Lower lobe of right lung (tissue), 2 donors: Measurements from ENCODE around the gene DBP. TPM values are rescaled to one million over a fixed set of nuclear protein-coding genes. Genes with fewer than 3 reads are reported as not detected.

Experiments used
- ATAC-seq, 2 donors: fragments of 200-7000 bp; cut with Tn5 transposase; one replicate each; pipeline ENCODE4 v1.9.1; 2020 to 2022; ENCODE audit warnings: mild to moderate bottlenecking in 2 of 2, moderate library complexity in 2 of 2
- DNase-seq: peaks from one replicate; pipeline ENCODE4 v3.0.0-alpha.2; 2020
- H3K27ac ChIP-seq: fragments of 200-600 bp; one replicate; pipeline ENCODE4 v1.8.0; 2022
- H3K27me3 ChIP-seq: fragments of 200-600 bp; one replicate; pipeline ENCODE4 v1.8.0; 2022; ENCODE audit warnings: low read depth
- H3K36me3 ChIP-seq: fragments of 200-600 bp; one replicate; pipeline ENCODE4 v1.8.0; 2022; ENCODE audit warnings: mild to moderate bottlenecking
- H3K4me1 ChIP-seq: fragments of 200-600 bp; one replicate; pipeline ENCODE4 v1.8.0; 2022
- H3K4me3 ChIP-seq: fragments of 200-600 bp; one replicate; pipeline ENCODE4 v1.8.0; 2022; ENCODE audit warnings: mild to moderate bottlenecking
- H3K9me3 ChIP-seq: fragments of 200-600 bp; one replicate; pipeline ENCODE4 v1.8.0; 2022
- CTCF ChIP-seq: fragments of 200-600 bp; IDR thresholded peaks from one replicate; pipeline ENCODE4 v1.8.0; 2022; ENCODE audit warnings: antibody characterized with exemption, mild to moderate bottlenecking
- intact Hi-C: fragments of 100-400 bp; cut with DNase I; formaldehyde crosslinking; loops from one replicate; pipeline ENCODE4 v1.11.0; 2022
- total RNA-seq: library from RNA; stranded (reverse); fragmentation: NEBNext Ultra II Directional; extraction: Animal tissue kit (Norgen Biotek cat#: 25700); gene quantifications from one replicate; pipeline ENCODE4 v1.2.1, GENCODE V29; 2021
- donor health status: DM: no; HTN: yes; CAD: no; lungs with severe emphysema.

DBP gene
- total RNA-seq, 1 donor from 2014 or later: 17.7 TPM

DNA sequence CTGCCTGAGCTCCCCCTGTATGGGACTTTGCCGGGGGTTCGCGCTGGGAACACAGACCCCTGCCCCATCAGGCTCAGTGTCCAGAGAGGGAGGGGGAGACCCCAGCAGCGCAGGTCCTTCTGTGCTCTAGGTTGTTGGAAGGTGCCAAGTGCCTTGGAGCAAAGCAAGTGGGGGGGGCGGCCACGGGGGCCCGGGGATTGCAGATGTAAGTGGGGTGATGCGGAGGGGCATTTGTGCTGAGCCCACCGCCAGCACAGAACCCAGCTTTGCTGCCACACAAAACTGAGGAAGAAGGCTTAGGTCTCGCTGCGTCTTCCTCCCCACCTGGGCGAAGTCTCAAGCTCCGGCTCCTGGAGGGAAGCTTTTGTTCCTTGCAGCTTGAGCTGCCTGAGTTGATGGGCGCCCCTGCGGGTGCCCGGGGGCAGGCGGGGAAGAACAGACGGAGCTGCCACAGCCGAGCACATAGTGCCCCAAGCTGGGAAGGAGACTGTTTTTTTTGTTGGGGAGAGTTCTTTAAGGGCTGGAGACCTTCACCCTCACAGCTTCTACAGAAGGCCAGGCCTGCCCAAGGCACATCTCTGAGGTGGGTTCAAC lies 37.1 kb upstream of the DBP start:
- DNase-seq (no peak), ATAC-seq (no peak)
- intact Hi-C loops: no loop called here
- Histone ChIP-seq H3K36me3 (no peaks in the 10 kb centered on the region), H3K4me1 (peaks cover 9% of the 10 kb centered on the region), H3K4me3 (no peak overlapping the region), H3K9me3 (no peaks in the 10 kb centered on the region), H3K27me3 (no peaks in the 10 kb centered on the region), H3K27ac (no peak overlapping the region)
- no peak for TF ChIP-seq CTCF

DNA sequence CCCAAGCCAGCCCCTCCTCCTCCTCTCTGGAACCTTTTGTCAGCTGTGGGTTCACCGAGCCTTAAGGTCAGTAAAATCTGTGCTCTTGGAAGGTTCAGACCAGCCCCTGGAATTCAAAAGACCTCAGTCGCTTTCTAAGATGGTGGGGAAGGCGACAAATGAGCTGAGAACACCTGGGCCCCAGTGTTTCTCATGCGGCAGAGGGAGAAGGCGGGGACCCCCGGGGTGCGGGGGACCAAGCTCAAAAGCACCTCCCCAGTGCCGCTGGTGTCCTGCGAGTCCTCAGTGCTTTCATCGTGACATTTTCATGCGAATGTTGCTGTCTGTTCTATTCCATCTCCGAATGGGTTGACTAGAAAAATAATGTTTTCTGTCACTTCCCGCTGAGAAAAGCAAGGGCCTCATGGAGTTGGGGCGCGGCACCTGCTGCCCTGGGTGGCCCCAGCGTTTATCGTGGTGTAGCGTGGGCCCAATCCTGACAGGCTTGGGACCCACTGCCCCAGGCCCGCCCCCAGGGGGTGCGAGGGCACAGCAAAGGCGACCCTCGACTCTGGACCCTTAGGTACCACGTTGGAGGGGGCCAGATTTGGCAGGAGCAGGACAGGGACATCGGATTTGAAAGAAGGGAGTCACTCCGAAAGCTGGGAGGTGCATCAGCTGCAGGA lies 36.4 kb upstream of the DBP start:
- Histone ChIP-seq H3K27me3 (no peaks in the 10 kb centered on the region), H3K4me3 (no peak overlapping the region), H3K36me3 (no peaks in the 10 kb centered on the region), H3K4me1 (peaks cover 9% of the 10 kb centered on the region), H3K27ac (no peak overlapping the region), H3K9me3 (no peaks in the 10 kb centered on the region)
- intact Hi-C loops: no loop called here
- DNase-seq (no peak), ATAC-seq (no peak)
- TF ChIP-seq CTCF: no peak

DNA sequence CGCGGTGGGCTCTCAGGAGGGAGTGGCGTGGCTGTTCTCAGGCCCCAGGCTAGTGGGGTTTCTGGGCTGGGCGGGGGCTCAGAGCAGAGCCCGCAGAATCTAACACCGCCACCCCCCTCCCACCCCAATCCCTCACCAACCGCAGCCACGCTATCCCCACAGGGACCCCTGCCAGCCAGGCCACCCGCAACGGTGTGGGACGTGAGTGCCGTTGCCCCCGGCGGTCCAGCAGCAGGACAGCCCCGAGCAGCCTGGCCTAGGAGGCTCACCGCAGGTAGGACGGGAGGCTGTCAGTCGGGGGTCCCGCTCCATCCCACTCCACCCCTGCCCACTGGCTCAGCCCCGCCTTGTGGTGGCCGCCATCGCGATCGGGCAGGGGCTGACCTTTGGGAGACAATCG lies 35.8 kb upstream of the DBP start, which contains the start of gene NTN5:
Gene NTN5, minus strand, starts transcription at position 24 of the 400 bp plus-strand sequence. CDS start 2,031 bp downstream, outside the sequence.
- Histone ChIP-seq H3K4me1 (peaks cover 9% of the 10 kb centered on the region), H3K9me3 (no peaks in the 10 kb centered on the region), H3K27me3 (no peaks in the 10 kb centered on the region), H3K4me3 (no peak within 1 kb of the TSS), H3K36me3 (no peaks in the 10 kb centered on the region), H3K27ac (no peak within 1 kb of the TSS)
- no peak for TF ChIP-seq CTCF
- ATAC-seq (no peak), DNase-seq (no peak)
- intact Hi-C loops: no loop called here

GRCh38 chr19:48671446-48671995 lies 34.3 kb upstream of the DBP start:
- Histone ChIP-seq H3K4me1 (peaks cover 9% of the 10 kb centered on the region), H3K9me3 (no peaks in the 10 kb centered on the region), H3K4me3 (no peak overlapping the region), H3K27me3 (no peaks in the 10 kb centered on the region), H3K27ac (no peak overlapping the region), H3K36me3 (no peaks in the 10 kb centered on the region)
- ATAC-seq (no peak), DNase-seq (no peak)
- intact Hi-C loops: no loop called here
- no peak for TF ChIP-seq CTCF

- no peak for TF ChIP-seq CTCF
- H3K27me3 ChIP-seq: no peaks in the 10 kb centered on the region
- H3K27ac ChIP-seq: no peak overlapping the region
- ATAC-seq (no peak), DNase-seq (no peak)
- no peaks in the 10 kb centered on the region for H3K9me3 ChIP-seq
- no peaks in the 10 kb centered on the region for H3K36me3 ChIP-seq
- peaks cover 9% of the 10 kb centered on the region for H3K4me1 ChIP-seq
- intact Hi-C loops: no loop called here
- no peak overlapping the region for H3K4me3 ChIP-seq
Observed at GRCh38 chr19:48670699-48671445, 33.7 kb upstream of the DBP start.
